ENCODE data around the gene MYEF2. TPM values are rescaled to one million over a fixed set of nuclear protein-coding genes. Genes with fewer than 3 reads are reported as not detected.
A peak's percentile ranks its signal among the peaks of the same experiment; 100 is the strongest.

MYEF2 gene, protein sequence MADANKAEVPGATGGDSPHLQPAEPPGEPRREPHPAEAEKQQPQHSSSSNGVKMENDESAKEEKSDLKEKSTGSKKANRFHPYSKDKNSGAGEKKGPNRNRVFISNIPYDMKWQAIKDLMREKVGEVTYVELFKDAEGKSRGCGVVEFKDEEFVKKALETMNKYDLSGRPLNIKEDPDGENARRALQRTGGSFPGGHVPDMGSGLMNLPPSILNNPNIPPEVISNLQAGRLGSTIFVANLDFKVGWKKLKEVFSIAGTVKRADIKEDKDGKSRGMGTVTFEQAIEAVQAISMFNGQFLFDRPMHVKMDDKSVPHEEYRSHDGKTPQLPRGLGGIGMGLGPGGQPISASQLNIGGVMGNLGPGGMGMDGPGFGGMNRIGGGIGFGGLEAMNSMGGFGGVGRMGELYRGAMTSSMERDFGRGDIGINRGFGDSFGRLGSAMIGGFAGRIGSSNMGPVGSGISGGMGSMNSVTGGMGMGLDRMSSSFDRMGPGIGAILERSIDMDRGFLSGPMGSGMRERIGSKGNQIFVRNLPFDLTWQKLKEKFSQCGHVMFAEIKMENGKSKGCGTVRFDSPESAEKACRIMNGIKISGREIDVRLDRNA
- 10 to 100 TPM; 33.1 to 68.8 (median 60.8) TPM for polyA plus RNA-seq (ENCODE audit: insufficient read depth in 1 of 5, insufficient read length in 5 of 5, low replicate concordance in 1 of 5)
- long read RNA-seq, donor 1, full-length matches to known transcripts: 2 of 2 reads
- long read RNA-seq, donor 1, partial matches to known transcripts: 0 of 2 reads
- long read RNA-seq, donor 1, other reads (novel, unspliced or antisense): 0 of 2 reads
- long read RNA-seq, donor 2, partial matches to known transcripts: 0 of 1 reads
- long read RNA-seq, donor 2, other reads (novel, unspliced or antisense): 0 of 1 reads
- long read RNA-seq, donor 3, full-length matches to known transcripts: 5 of 5 reads
- long read RNA-seq, donor 3, partial matches to known transcripts: 0 of 5 reads
- long read RNA-seq, donor 3, other reads (novel, unspliced or antisense): 0 of 5 reads
- long read RNA-seq, donor 4, full-length matches to known transcripts: 1 of 1 reads
- long read RNA-seq, donor 4, partial matches to known transcripts: 0 of 1 reads
- long read RNA-seq, donor 4, other reads (novel, unspliced or antisense): 0 of 1 reads
- long read RNA-seq, donor 5, partial matches to known transcripts: 0 of 2 reads
- long read RNA-seq, donor 5, other reads (novel, unspliced or antisense): 0 of 2 reads
- long read RNA-seq, donor 6, full-length matches to known transcripts: 2 of 2 reads
- long read RNA-seq, donor 6, partial matches to known transcripts: 0 of 2 reads
- long read RNA-seq, donor 6, other reads (novel, unspliced or antisense): 0 of 2 reads
- long read RNA-seq, donor 7, full-length matches to known transcripts: 3 of 3 reads
- long read RNA-seq, donor 7, partial matches to known transcripts: 0 of 3 reads
- long read RNA-seq, donor 7, other reads (novel, unspliced or antisense): 0 of 3 reads
- long read RNA-seq, donor 8, full-length matches to known transcripts: 2 of 2 reads
- long read RNA-seq, donor 8, partial matches to known transcripts: 0 of 2 reads
- long read RNA-seq, donor 8, other reads (novel, unspliced or antisense): 0 of 2 reads

DNA sequence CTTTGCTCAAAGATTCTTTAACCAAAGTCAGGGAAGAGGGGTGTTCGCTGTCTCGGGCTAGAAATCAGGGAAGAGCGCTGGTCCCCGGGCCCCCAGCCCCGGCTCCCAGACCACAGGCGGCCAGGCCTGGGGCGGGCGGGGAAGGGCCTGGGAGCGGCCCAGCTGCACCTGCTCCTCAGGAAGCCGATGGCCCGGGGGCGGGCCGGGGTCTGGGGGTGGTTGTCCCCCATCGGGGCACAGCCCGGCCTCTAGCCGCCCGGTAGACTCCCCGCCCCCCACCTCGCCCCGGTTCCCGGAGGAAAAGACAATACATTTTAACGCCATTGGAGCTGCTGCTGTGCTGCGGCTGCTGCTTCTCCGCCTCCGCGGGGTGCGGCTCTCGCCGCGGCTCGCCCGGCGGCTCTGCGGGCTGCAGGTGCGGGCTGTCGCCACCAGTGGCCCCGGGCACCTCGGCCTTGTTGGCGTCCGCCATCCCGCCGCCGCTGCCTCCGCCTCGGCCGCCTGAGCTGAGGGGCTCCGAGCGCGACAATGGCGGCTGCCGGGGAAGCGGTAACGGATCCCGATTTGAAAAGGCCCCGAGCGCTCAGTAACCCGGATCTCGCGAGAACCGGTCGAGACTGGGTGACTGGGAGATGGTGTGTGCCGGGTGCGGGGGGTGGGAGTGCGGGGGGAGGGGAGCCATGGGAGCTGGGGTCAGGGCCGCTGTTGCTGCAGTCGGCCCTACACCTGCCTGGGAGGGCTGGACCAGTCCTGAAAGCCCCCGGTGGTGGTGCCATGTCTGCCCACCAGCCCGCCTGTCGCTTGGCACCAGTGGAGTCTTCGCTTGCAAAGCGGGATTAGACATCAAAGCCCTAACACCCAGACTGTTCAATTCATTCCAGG is at the start of gene MYEF2:
Gene MYEF2, minus strand, starts transcription at position 530 of the 882 bp plus-strand sequence. Its CDS starts 58 bp downstream, at position 472.
- DNase-seq: peak; percentile 41 to 51

DNA sequence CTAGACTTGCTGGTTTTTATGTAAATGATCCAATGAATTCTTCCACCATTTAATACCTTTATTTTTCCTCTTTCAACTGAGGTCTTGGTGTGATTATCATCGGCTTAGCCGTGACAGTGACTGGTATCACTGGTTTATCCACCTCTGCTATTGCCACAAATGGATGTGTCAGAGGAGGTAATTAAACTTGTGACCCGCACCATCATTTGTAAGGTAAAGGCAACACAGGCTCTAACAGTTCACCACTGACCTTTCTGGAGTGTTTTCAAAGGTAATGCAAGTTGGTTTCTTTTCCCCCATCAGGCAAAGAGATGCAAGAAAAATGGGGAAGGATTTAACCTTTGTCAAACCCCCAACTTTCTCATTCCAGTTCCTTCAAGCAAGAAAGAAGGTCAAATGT is 47.7 kb upstream of the MYEF2 start:
- no peak for DNase-seq

- DNase-seq: no peak
Measured at GRCh38 chr15:48222627-48223026, 44.5 kb upstream of the MYEF2 start.

- no peak for DNase-seq
Measured at GRCh38 chr15:48221885-48222284, 43.8 kb upstream of the MYEF2 start.

- no peak for DNase-seq
Measured at GRCh38 chr15:48221261-48221660, 43.2 kb upstream of the MYEF2 start.

GRCh38 chr15:48205981-48206380 is 27.9 kb upstream of the MYEF2 start, which contains the start of gene SLC12A1:
Gene SLC12A1 (plus strand): TSS chr15:48206302. CDS start chr15:48207720, 1,418 bp downstream.
- no peak for DNase-seq

GRCh38 chr15:48202068-48202467 is 24.0 kb upstream of the MYEF2 start:
- DNase-seq: no peak

- DNase-seq: no peak
Measured at GRCh38 chr15:48191574-48192225, 13.6 kb upstream of the MYEF2 start, which contains the start of gene CTXN2. Gene CTXN2 (plus strand): TSS chr15:48191665. CDS start chr15:48201301, 9,636 bp downstream.

- peak; percentile 68 to 74 for DNase-seq
Measured at GRCh38 chr15:48190932-48191573, 13.0 kb upstream of the MYEF2 start.

DNA sequence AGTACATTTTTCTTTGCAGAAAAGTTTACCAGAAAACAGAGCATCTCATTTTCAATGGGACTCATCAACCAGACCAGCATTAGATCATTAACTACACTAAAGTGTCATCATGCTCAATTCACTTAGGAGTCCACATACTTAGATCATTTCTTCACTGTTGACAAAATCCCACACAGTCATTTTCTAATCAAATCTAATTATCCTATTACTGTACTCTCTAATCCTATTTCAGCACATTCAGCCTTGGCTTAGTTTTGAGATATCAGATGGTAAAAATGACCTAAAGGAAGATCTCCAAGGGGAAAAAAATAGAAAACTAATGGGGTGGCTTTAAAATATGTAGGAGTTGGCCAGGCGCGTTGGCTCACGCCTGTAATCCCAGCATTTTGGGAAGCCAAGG is 8.2 kb upstream of the MYEF2 start:
- DNase-seq: no peak

GRCh38 chr15:48185529-48185928 is 7.4 kb upstream of the MYEF2 start:
- no peak for DNase-seq

DNA sequence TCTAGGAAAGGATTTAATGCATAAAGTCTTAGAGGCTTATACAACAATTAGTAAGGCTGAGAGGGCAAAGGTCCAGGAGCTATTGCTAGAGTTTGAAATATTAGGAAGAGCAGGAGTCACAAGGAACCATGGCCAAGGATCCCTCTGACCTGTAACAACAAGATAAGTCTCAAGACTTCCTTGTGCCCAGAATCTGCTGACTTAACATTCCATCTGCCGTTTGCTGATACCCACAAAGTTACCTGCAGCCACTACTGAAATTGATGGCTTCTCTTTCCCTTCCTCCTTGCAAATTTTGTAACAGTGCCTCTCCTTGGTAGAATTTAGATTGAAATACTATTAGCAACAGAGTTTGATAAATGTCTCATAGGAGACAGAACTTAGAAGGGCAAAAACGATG is 4.7 kb upstream of the MYEF2 start:
- no peak for DNase-seq

DNA sequence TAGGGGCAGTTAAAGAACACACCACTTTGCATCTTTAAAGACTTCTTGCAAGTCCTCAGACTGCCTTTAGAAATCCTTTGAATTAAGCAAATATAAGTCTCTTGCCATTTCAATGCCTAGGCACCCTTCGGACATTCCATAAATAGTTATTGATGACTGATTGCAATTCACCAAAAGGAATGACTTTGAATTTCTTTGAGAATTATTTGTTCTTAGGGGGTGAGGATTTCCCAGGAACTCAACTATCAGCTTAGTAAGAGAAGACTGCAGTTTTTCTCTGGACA is 495 bp upstream of the MYEF2 start:
- DNase-seq: no peak

- DNase-seq: peak; percentile 46 to 52
Measured at GRCh38 chr15:48177383-48177765, 721 bp downstream of the MYEF2 start.

DNA sequence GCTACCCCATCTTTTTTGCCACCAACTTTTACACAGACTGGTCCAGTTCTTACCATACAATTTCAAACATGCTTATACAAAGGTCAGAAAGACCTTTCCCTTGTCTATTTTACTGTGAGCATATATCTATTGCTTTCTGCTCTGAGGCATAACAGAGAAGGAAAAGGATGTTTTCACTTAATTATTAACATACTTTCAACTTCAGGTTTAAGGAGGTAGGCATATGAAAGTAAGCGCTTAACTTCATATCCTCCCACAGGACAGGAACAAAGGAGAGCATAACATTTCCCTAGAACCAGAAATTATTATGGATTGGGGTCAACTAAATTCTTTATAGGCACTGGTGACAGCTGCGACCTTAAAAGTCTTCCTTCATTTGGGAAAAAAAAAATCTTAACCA is 1.1 kb downstream of the MYEF2 start:
- no peak for DNase-seq

DNA sequence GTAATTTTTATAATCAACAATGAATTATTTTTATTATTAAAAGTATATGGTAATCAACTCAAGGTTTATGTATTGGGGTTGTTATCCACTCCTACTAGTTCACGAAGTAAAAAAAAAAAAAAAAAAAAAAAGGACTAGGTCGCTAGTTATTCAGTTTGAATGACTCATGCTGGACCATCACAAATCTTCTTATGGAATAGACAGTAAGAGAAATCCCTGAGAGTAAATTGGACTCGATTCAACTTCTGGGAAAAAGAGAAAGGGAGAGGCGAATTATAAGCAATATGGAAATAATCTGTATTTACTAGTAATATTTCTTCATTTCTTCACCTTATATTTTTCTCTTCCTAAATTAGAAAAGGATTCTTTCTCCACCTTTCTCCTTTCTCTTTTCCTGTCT is 2.0 kb downstream of the MYEF2 start:
- DNase-seq: no peak

DNA sequence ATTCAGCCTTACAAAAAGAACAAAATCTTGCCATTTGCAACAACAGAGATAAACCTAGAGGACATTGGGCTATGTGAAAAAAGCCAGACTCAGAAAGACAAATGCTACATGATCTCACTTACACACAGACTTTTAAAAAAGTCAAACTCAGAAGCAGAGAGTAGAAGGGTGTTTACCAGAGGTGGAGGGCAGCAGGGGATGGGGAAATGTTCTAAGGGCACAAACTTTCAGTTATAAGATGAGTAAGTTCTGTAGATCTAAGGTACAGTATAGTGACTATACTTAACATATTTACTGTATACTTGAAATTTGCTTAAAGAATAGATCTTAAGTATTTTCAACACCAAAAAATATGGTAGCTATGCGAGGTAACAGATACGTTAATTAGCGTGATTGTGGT is 3.0 kb downstream of the MYEF2 start:
- DNase-seq: no peak

- no peak for DNase-seq
Measured at GRCh38 chr15:48170981-48171380, 7.1 kb downstream of the MYEF2 start.

GRCh38 chr15:48168616-48169015 is 9.5 kb downstream of the MYEF2 start:
- DNase-seq: no peak

Measured in right lung (tissue), 10 donors.